Suprapubic skin (tissue), 4 donors: ENCODE results near the gene SLC39A10. TPM values are rescaled to one million over a fixed set of nuclear protein-coding genes. Genes with fewer than 3 reads are reported as not detected.
"Not testable (repeated sequence)": the region's sequence is repeated elsewhere in the genome, so short reads cannot be mapped to it uniquely, and the experiment has no call there.

ENCODE experiments used
- DNase-seq, 2 donors: peaks; one replicate each; pipeline ENCODE4 v3.0.0-alpha.2; 2019; ENCODE audit warnings: low spot score in 2 of 2
- H3K27ac ChIP-seq: fragments of 200-600 bp; sonication (generic); one replicate; pipeline ENCODE4 v1.5.1; 2019
- H3K27me3 ChIP-seq: fragments of 200-600 bp; sonication (generic); one replicate; pipeline ENCODE4 v1.5.1; 2019
- H3K36me3 ChIP-seq: fragments of 200-600 bp; sonication (generic); one replicate; pipeline ENCODE4 v1.5.1; 2019
- H3K4me1 ChIP-seq: fragments of 200-600 bp; sonication (generic); one replicate; pipeline ENCODE4 v1.5.1; 2019
- H3K4me3 ChIP-seq: fragments of 200-600 bp; sonication (generic); one replicate; pipeline ENCODE4 v1.5.1; 2019; ENCODE audit warnings: mild to moderate bottlenecking
- H3K9me3 ChIP-seq: fragments of 200-600 bp; sonication (generic); one replicate; pipeline ENCODE4 v1.5.1; 2019
- CTCF ChIP-seq, 2 donors: fragments of 200-600 bp in 1 of 2; fragments of 450-650 bp in 1 of 2; sonication (generic) in 1 of 2; IDR thresholded peaks; one replicate each; pipeline ENCODE4 v1.5.1; 2016 to 2019; ENCODE audit warnings: antibody characterized with exemption in 2 of 2, mild to moderate bottlenecking in 1 of 2, moderate library complexity in 1 of 2
- EP300 ChIP-seq: sonication (generic); formaldehyde crosslinking; IDR thresholded peaks from one replicate; pipeline ENCODE4 v1.6.1; 2017; ENCODE audit warnings: antibody characterized with exemption
- POLR2A ChIP-seq, 2 donors: fragments of 450-650 bp; IDR thresholded peaks; one replicate each; pipeline ENCODE4 v1.6.1; 2017; ENCODE audit warnings: antibody characterized with exemption in 2 of 2, mild to moderate bottlenecking in 2 of 2, moderate library complexity in 2 of 2
- POLR2AphosphoS5 ChIP-seq, 3 donors: sonication (generic); formaldehyde crosslinking; IDR thresholded peaks; one replicate each; pipeline ENCODE4 v1.6.1; 2017; ENCODE audit warnings: antibody characterized with exemption in 3 of 3
- WGBS: methylation state at CpG from one replicate; pipeline ENCODE4 v1.1.5; 2018; 5-methylcytosine and 5-hydroxymethylcytosine counted together
- total RNA-seq, 4 donors: library from RNA; depleted of rRNA; stranded (reverse); fragments of >200 nt; gene quantifications; one replicate each; pipeline ENCODE4 v1.1.0, GENCODE V29; 2016

SLC39A10 gene
- total RNA-seq, 4 donors from 2014 or later: 14.1 to 20.3 (median 16.5) TPM

GRCh38 chr2:195645413-195645812 lies 11.6 kb upstream of the SLC39A10 start:
- no peak for TF ChIP-seq CTCF (IDR thresholded peaks at IDR 0.05)
- no peak for TF ChIP-seq POLR2AphosphoS5 (IDR thresholded peaks at IDR 0.05)
- TF ChIP-seq EP300: no peak
- no peak for TF ChIP-seq POLR2A (IDR thresholded peaks at IDR 0.05)
- no peaks in the 10 kb centered on the region for H3K4me1 ChIP-seq
- no peak overlapping the region for H3K27ac ChIP-seq
- H3K4me3 ChIP-seq: no peak overlapping the region
- DNase-seq: no peak
- WGBS: 82% methylated on average over 2 of the region's 2 CpGs
- no peaks in the 10 kb centered on the region for H3K9me3 ChIP-seq
- H3K27me3 ChIP-seq: no peaks in the 10 kb centered on the region
- H3K36me3 ChIP-seq: no peaks in the 10 kb centered on the region

GRCh38 chr2:195646424-195646823 lies 10.6 kb upstream of the SLC39A10 start:
- DNase-seq: no peak
- H3K4me1 ChIP-seq: no peaks in the 10 kb centered on the region
- no peak overlapping the region for H3K27ac ChIP-seq
- no peaks in the 10 kb centered on the region for H3K27me3 ChIP-seq
- TF ChIP-seq EP300 (no peak), CTCF (IDR thresholded peaks at IDR 0.05) (no peak), POLR2A (IDR thresholded peaks at IDR 0.05) (no peak), POLR2AphosphoS5 (IDR thresholded peaks at IDR 0.05) (no peak)
- H3K36me3 ChIP-seq: no peaks in the 10 kb centered on the region
- H3K9me3 ChIP-seq: no peaks in the 10 kb centered on the region
- H3K4me3 ChIP-seq: no peak overlapping the region
- 82% methylated on average over 9 of the region's 9 CpGs for WGBS

GRCh38 chr2:195647302-195647701 lies 9.7 kb upstream of the SLC39A10 start:
- H3K4me1 ChIP-seq: no peaks in the 10 kb centered on the region
- no peak overlapping the region for H3K27ac ChIP-seq
- H3K9me3 ChIP-seq: no peaks in the 10 kb centered on the region
- no peak overlapping the region for H3K4me3 ChIP-seq
- DNase-seq: no peak
- no peaks in the 10 kb centered on the region for H3K27me3 ChIP-seq
- WGBS: 89% methylated on average over 3 of the region's 3 CpGs
- H3K36me3 ChIP-seq: no peaks in the 10 kb centered on the region
- TF ChIP-seq EP300: no peak
- no peak for TF ChIP-seq POLR2AphosphoS5 (IDR thresholded peaks at IDR 0.05)
- no peak for TF ChIP-seq POLR2A (IDR thresholded peaks at IDR 0.05)
- TF ChIP-seq CTCF (IDR thresholded peaks at IDR 0.05): no peak

GRCh38 chr2:195648370-195648769 lies 8.7 kb upstream of the SLC39A10 start:
- WGBS: 94% methylated on average over 2 of the region's 2 CpGs

GRCh38 chr2:195648787-195649186 lies 8.2 kb upstream of the SLC39A10 start:
- no peak overlapping the region for H3K27ac ChIP-seq
- WGBS: 59% methylated on average over 5 of the region's 5 CpGs
- no peaks in the 10 kb centered on the region for H3K4me1 ChIP-seq

More at GRCh38 chr2:195648370-195648769, 8.7 kb upstream of the SLC39A10 start:
- DNase-seq, H3K4me3 ChIP-seq, H3K27me3 ChIP-seq, H3K9me3 ChIP-seq, H3K27ac ChIP-seq, H3K36me3 ChIP-seq, H3K4me1 ChIP-seq: not testable (repeated sequence)

GRCh38 chr2:195649629-195650190 lies 7.3 kb upstream of the SLC39A10 start:
- no peak for TF ChIP-seq POLR2AphosphoS5 (IDR thresholded peaks at IDR 0.05)
- TF ChIP-seq CTCF (IDR thresholded peaks at IDR 0.05): no peak
- Histone ChIP-seq H3K36me3 (no peaks in the 10 kb centered on the region), H3K27ac (no peak overlapping the region), H3K4me3 (no peak overlapping the region), H3K27me3 (no peaks in the 10 kb centered on the region), H3K4me1 (no peaks in the 10 kb centered on the region), H3K9me3 (no peaks in the 10 kb centered on the region)
- 70% methylated on average over 6 of the region's 6 CpGs for WGBS
- DNase-seq: no peak

More at GRCh38 chr2:195648787-195649186, 8.2 kb upstream of the SLC39A10 start:
- no peak for DNase-seq
- Histone ChIP-seq H3K4me3 (no peak overlapping the region), H3K27me3 (no peaks in the 10 kb centered on the region), H3K36me3 (no peaks in the 10 kb centered on the region), H3K9me3 (no peaks in the 10 kb centered on the region)
- no peak for TF ChIP-seq EP300
